GM23248 (cell line): ENCODE data around the gene CPN2. TPM values are rescaled to one million over a fixed set of nuclear protein-coding genes. Genes with fewer than 3 reads are reported as not detected.

Source experiments
- DNase-seq: peaks from one replicate; pipeline ENCODE4 v3.0.0-alpha.2; 2015
- H2AFZ ChIP-seq: fragments of 200-600 bp; sonication (generic); 2 replicates; pipeline ENCODE4 v1.6.1; 2016; ENCODE audit warnings: antibody characterized with exemption
- H3F3A ChIP-seq: fragments of 200-600 bp; sonication (generic); 2 replicates; pipeline ENCODE4 v1.6.1; 2016; ENCODE audit warnings: mild to moderate bottlenecking, antibody characterized with exemption, mixed run types; ENCODE audit not compliant: insufficient read depth
- H3K27ac ChIP-seq: fragments of 200-600 bp; sonication (generic); 2 replicates; pipeline ENCODE4 v1.5.1; 2016; ENCODE audit warnings: mild to moderate bottlenecking
- H3K27me3 ChIP-seq: fragments of 200-600 bp; sonication (generic); replicated peaks from 2 replicates; pipeline ENCODE4 v1.6.1; 2016; ENCODE audit warnings: mild to moderate bottlenecking; ENCODE audit not compliant: insufficient read depth
- H3K36me3 ChIP-seq: fragments of 200-600 bp; sonication (generic); 2 replicates; pipeline ENCODE4 v1.6.1; 2016; ENCODE audit warnings: low read depth, mild to moderate bottlenecking
- H3K4me1 ChIP-seq: fragments of 200-600 bp; sonication (generic); 2 replicates; pipeline ENCODE4 v1.6.1; 2016; ENCODE audit warnings: mild to moderate bottlenecking; ENCODE audit not compliant: insufficient read depth
- H3K4me2 ChIP-seq: fragments of 200-600 bp; sonication (generic); one replicate; pipeline ENCODE4 v1.6.1; 2016; ENCODE audit warnings: mild to moderate bottlenecking; ENCODE audit not compliant: unreplicated experiment
- H3K4me3 ChIP-seq: fragments of 200-600 bp; sonication (generic); 2 replicates; pipeline ENCODE4 v1.5.1; 2016; ENCODE audit warnings: mild to moderate bottlenecking
- H3K79me2 ChIP-seq: fragments of 200-600 bp; sonication (generic); 2 replicates; pipeline ENCODE4 v1.6.1; 2016; ENCODE audit warnings: mild to moderate bottlenecking; ENCODE audit not compliant: insufficient read depth
- H3K9ac ChIP-seq: fragments of 200-600 bp; sonication (generic); 2 replicates; pipeline ENCODE4 v1.6.1; 2016; ENCODE audit warnings: mild to moderate bottlenecking
- H3K9me2 ChIP-seq: fragments of 200-600 bp; sonication (generic); 2 replicates; pipeline ENCODE4 v1.6.1; 2016; ENCODE audit warnings: mixed run types, mild to moderate bottlenecking, moderate library complexity; ENCODE audit not compliant: insufficient read depth
- H3K9me3 ChIP-seq: fragments of 200-600 bp; sonication (generic); one replicate; pipeline ENCODE4 v1.6.1; 2017; ENCODE audit warnings: low read depth
- H4K20me1 ChIP-seq: fragments of 200-600 bp; sonication (generic); 2 replicates; pipeline ENCODE4 v1.6.0; 2016; ENCODE audit not compliant: insufficient read depth
- EZH2 ChIP-seq: fragments of 200-600 bp; sonication (generic); IDR thresholded peaks from 2 replicates; pipeline ENCODE4 v1.6.1; 2018; ENCODE audit warnings: antibody characterized with exemption, mild to moderate bottlenecking; ENCODE audit not compliant: insufficient read depth, poor library complexity, severe bottlenecking
- EZH2phosphoT487 ChIP-seq: fragments of 200-600 bp; sonication (generic); IDR thresholded peaks from 2 replicates; pipeline ENCODE4 v1.6.1; 2018; ENCODE audit warnings: antibody characterized with exemption, moderate library complexity, mild to moderate bottlenecking, low read depth; ENCODE audit not compliant: insufficient read depth
- WGBS, 2 experiments: methylation state at CpG; one replicate each; pipeline ENCODE4 v1.1.6; 2015 to 2017; ENCODE audit warnings: low lambda C conversion rate in 2 of 2, low coverage in 1 of 2; ENCODE audit errors: missing lambda C conversion rate in 2 of 2; 5-methylcytosine and 5-hydroxymethylcytosine counted together
- in situ Hi-C: fragments of 300-500 bp; cut with MboI; formaldehyde crosslinking; loops from 2 replicates; pipeline ENCODE4 v1.15.0; 2020
- polyA plus RNA-seq: library from polyadenylated mRNA; unstranded; fragments of >200 nt; fragmentation: Nextera tagmentation; extraction: Ambion mirVana; gene quantifications from 2 replicates; pipeline ENCODE4 v1.2.1, GENCODE V29; 2016
- total RNA-seq: library from RNA; depleted of rRNA; stranded (reverse); fragments of >200 nt; shearing (Covaris generic); gene quantifications from 2 replicates; pipeline ENCODE4 v1.2.3, GENCODE V29; 2014

Gene CPN2
- total and polyA plus RNA-seq, 2 experiments from 2014 or later: not detected

DNA sequence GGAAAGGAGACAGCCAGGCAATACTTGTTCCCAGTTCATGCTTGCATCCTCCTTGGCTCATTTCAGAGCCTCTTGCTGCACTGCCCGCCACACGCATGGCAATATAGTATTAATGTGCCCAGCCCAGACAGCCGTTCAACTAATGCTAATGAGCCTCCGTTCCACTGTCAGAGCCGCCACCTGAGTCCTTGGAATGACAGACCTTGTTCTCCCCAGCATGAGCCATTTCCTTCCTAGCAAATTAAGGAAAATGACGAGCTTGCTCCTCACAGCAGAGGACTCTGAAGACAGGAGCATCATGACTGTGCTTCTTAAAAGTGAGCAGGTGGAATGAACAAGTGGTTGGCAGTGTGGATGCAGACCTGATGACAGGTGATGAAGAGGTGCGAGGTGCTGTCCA is 29.2 kb upstream of the CPN2 start:
- Histone ChIP-seq H3K27ac (no peak overlapping the region), H3K9me3 (no peaks in the 10 kb centered on the region), H3K9ac (no peak overlapping the region), H3K36me3 (no peaks in the 10 kb centered on the region), H3K79me2 (no peaks in the 10 kb centered on the region), H3K4me1 (no peaks in the 10 kb centered on the region; the same call in 1 of the 2 replicates), H3K9me2 (no peaks in the 10 kb centered on the region), H2AFZ (no peak overlapping the region), H3K27me3 (no peaks in the 10 kb centered on the region; the same call in 1 of the 2 replicates), H3K4me2 (no peak overlapping the region), H4K20me1 (no peaks in the 10 kb centered on the region), H3F3A (no peaks in the 10 kb centered on the region), H3K4me3 (no peak overlapping the region)
- DNase-seq: no peak
- TF ChIP-seq EZH2: no peak
- TF ChIP-seq EZH2phosphoT487: no peak
- in situ Hi-C loops: no loop called here
- 87 to 90% methylated on average over 7 of the region's 7 CpGs for WGBS, 2 experiments

DNA sequence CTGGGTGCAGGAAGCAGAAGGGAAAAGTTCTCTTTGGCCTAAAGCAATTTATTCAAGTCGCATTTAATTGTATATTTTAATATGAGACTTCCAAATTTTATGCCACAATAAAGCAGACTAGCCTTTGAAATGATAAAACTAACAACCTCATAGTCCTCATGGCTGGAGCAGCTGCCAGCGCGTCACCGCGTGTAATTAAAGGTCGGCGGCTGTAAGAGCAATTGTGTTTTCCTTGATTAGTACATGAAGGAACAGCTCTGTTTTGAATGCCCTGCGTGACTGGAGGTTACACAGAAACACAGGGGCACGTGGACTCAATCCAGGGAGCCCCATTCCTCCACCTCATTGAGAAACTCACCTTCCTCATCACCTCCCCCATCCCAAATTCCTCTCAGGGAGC is 28.5 kb upstream of the CPN2 start:
- H3K4me1 ChIP-seq: no peaks in the 10 kb centered on the region; the same call in 1 of the 2 replicates
- H3K36me3 ChIP-seq: no peaks in the 10 kb centered on the region
- TF ChIP-seq EZH2 (no peak), EZH2phosphoT487 (no peak)
- H3K4me3 ChIP-seq: no peak overlapping the region
- H3K9me2 ChIP-seq: no peaks in the 10 kb centered on the region
- no peaks in the 10 kb centered on the region; the same call in 1 of the 2 replicates for H3K27me3 ChIP-seq
- no peaks in the 10 kb centered on the region for H3K79me2 ChIP-seq
- H3K9ac ChIP-seq: no peak overlapping the region
- WGBS, 2 experiments: 91% methylated on average over 9 of the region's 9 CpGs
- in situ Hi-C loops: no loop called here
- no peaks in the 10 kb centered on the region for H3K9me3 ChIP-seq
- H3K27ac ChIP-seq: no peak overlapping the region
- H3F3A ChIP-seq: no peaks in the 10 kb centered on the region
- DNase-seq: no peak
- H3K4me2 ChIP-seq: no peak overlapping the region
- no peaks in the 10 kb centered on the region for H4K20me1 ChIP-seq
- H2AFZ ChIP-seq: no peak overlapping the region

DNA sequence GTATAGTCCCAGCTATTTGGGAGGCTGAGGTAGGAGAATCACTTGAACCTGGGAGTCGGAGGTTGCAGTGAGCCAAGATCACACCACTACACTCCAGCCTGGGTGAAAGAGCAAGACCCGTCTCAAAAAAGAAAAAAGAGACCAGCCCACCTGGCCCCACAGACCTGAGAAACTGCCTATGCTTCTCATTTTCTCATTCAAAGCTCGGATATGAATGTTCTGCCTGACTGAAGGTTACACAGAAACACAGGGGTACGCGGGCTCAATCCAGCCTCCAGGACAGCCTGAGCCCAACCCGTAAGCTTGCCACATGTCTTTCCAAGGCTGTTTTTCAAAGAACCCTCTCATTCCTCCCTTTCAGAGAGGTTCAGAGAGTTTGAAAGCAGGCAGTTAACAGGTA is 28.1 kb upstream of the CPN2 start:
- no peaks in the 10 kb centered on the region for H3K9me2 ChIP-seq
- in situ Hi-C loops: no loop called here
- no peak for DNase-seq
- H3K79me2 ChIP-seq: no peaks in the 10 kb centered on the region
- no peaks in the 10 kb centered on the region for H3F3A ChIP-seq
- H3K9me3 ChIP-seq: no peaks in the 10 kb centered on the region
- H3K4me2 ChIP-seq: no peak overlapping the region
- H3K27me3 ChIP-seq: no peaks in the 10 kb centered on the region; the same call in 1 of the 2 replicates
- H4K20me1 ChIP-seq: no peaks in the 10 kb centered on the region
- H2AFZ ChIP-seq: no peak overlapping the region
- no peak overlapping the region for H3K9ac ChIP-seq
- WGBS, 2 experiments: 95% methylated on average over 6 of the region's 6 CpGs
- TF ChIP-seq EZH2 (no peak), EZH2phosphoT487 (no peak)
- no peaks in the 10 kb centered on the region for H3K36me3 ChIP-seq
- H3K4me3 ChIP-seq: no peak overlapping the region
- no peaks in the 10 kb centered on the region; the same call in 1 of the 2 replicates for H3K4me1 ChIP-seq
- no peak overlapping the region for H3K27ac ChIP-seq

DNA sequence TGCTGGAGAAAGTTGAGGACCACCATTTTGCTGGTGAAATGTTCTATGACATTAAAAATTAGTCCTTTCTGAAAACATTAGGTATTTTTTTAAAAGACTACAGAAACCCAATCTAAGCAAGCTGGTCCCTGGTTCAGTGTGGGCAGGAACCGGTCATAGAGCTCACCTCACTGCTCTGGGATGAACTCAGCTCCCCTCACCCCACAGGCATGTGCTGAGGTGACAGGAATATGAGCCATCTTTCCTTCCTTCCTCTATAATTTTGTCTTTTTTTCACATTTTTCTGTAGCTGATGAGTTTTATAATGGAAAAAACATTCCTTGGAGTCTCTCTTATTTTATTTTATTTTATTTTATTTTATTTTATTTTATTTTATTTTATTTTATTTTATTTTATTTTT is 26.6 kb upstream of the CPN2 start:
- Histone ChIP-seq H3K27me3 (no peaks in the 10 kb centered on the region), H3K9ac (no peak overlapping the region), H3K4me2 (no peak overlapping the region), H3K9me2 (no peaks in the 10 kb centered on the region), H2AFZ (no peak overlapping the region), H3K36me3 (no peaks in the 10 kb centered on the region), H3K4me1 (no peaks in the 10 kb centered on the region; the same call in 1 of the 2 replicates), H4K20me1 (no peaks in the 10 kb centered on the region), H3K27ac (no peak overlapping the region), H3F3A (no peaks in the 10 kb centered on the region), H3K9me3 (no peaks in the 10 kb centered on the region), H3K79me2 (no peaks in the 10 kb centered on the region), H3K4me3 (no peak overlapping the region)
- TF ChIP-seq EZH2phosphoT487 (no peak), EZH2 (no peak)
- DNase-seq: peak; percentile 34
- in situ Hi-C loops: no loop called here
- 25 to 46% methylated on average over 1 of the region's 1 CpG for WGBS, 2 experiments

DNA sequence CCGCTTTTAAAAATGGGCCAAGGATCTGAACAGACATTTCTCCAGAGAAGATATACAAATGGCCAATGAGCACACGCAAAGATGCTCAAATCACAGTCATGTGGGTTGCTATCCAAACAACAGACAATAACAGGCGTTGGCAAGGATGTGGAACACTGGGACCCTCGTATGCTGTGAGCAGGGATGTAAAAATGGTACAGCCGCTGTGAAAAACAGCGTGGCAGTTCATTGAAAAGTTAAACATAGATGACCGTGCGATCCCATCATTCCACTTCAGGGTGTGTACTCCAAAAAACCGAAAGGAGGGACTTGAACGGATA is 25.1 kb upstream of the CPN2 start:
- no peak overlapping the region for H2AFZ ChIP-seq
- no peaks in the 10 kb centered on the region for H3K9me3 ChIP-seq
- WGBS, 2 experiments: 93 to 96% methylated on average over 10 of the region's 10 CpGs
- no peak overlapping the region for H3K4me3 ChIP-seq
- no peaks in the 10 kb centered on the region; the same call in 1 of the 2 replicates for H3K4me1 ChIP-seq
- in situ Hi-C loops: no loop called here
- no peaks in the 10 kb centered on the region for H3F3A ChIP-seq
- H3K36me3 ChIP-seq: no peaks in the 10 kb centered on the region
- no peak for DNase-seq
- no peaks in the 10 kb centered on the region for H3K79me2 ChIP-seq
- H3K9ac ChIP-seq: no peak overlapping the region
- H3K27me3 ChIP-seq: no peaks in the 10 kb centered on the region
- no peaks in the 10 kb centered on the region for H4K20me1 ChIP-seq
- H3K4me2 ChIP-seq: no peak overlapping the region
- no peaks in the 10 kb centered on the region for H3K9me2 ChIP-seq
- H3K27ac ChIP-seq: no peak overlapping the region
- no peak for TF ChIP-seq EZH2
- no peak for TF ChIP-seq EZH2phosphoT487
